Measurements from ENCODE around the gene MYO7A.

MYO7A gene

DNA sequence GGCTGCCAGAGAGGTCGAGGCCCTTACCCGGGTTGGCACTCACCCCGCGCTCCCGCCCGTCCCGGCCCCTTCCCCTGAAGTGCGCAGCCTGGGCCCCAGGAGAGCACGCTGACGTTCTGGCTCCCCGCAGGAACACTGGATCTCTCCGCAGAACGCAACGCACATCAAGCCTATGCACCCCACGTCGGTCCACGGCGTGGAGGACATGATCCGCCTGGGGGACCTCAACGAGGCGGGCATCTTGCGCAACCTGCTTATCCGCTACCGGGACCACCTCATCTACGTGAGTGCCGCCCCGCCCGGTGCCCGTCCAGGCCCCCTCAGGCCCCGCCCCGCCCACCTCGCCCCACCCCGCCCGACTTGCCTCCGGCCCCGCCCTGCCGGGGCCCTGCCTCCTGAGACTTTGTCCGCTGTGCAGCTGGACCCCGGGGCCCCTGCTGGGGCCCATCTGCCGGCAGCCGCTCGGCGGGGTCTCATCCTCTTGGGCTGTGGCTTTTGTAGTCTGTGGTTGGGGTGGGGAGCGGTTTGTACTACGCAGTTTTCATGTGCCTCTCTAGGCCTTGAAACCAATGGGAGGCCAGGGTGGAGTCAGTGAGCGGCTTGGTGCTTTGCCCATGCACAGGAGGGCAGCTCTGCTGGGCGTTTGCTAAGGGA is 19.7 kb downstream of the MYO7A start:
- DNase-seq = peak; percentile 10

DNA sequence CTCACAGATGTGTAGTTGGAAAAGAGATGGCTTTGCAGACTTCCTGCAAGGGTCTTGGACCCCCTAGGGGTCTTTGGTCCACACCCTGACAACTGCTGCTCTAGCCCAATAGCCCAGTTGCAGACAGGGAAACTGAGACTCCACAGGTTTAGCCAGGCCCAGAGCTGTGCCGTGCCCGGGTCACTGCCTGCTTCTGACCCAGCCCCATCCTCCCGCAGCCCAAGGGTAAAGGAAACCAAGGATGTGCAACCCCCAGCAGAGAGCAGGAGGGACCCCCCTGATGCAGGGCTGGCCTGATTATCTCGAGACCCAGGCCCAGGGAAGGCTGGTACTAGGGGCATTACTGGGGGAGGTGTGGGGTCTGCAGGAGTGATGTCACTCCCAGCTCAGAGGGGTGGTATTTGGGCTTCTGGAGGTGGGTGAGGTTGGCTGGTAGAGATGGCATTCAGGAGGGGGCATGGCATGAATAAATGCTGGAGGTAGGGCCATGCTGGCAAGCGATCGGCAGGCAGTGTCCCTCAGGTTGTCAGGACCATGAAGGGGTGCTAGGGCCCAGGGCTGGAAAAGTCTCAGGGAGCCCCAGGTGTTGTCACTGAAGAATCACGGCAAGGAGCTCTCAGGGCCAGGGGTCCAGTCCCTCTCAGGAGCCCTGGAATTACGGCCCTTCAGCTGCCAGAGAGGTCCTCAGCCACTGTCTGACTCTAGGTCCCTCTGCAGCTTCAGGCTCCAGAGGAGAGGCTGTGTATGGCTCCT is 21.1 kb downstream of the MYO7A start:
- no peak for DNase-seq

DNA sequence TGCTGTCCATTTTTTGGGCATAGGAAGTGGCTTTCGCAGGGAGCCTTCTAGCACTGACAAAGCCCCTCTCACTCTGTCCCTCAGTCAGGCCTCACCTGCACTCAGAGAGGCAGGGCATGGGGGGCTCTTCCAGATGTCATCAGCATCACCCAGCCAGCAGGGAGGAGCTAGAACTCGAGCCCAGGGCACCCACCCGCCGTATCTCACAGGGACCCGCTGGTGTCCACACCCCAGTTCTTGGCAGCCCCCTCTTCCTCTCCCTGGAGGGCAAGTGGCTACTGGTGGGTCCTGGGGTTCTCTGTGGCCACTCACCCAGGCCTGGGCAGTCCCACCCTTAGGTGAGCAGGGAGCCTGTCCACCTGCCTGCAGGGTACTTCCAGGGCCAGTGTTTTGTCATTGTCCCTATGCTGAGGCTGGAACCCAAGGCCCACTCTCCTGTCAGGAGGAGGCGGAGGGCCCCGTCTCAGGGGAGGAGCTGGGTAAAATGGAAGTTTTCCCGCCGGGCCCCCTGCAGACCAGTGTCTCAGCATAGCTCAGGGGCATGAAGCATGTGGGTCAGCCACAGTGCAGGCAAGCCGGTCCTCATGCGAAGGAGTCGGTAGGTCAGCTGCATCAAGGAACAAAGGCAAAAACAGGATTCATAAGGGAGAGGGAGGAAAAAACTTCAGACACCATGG is 21.8 kb downstream of the MYO7A start:
- DNase-seq = no peak

DNA sequence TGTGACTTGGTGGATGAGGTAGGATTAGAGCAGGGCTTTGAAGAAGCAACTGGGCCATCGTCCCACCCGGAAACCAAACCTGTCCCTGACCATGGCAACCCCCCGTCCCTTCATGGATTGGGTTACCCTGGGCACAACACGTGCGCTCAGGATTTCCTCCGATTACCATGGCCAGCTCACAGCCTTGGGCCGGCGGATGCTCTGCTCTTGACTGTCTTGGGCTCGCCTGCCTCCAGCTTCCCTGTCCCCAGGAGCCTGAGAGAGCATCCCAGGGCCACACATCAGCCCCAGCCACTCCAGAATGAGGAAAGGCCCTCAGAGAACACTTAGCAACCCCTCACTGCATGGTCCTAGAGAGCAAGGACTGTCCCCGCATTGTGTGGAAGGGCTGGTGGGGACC is 22.8 kb downstream of the MYO7A start:
- DNase-seq = no peak

DNA sequence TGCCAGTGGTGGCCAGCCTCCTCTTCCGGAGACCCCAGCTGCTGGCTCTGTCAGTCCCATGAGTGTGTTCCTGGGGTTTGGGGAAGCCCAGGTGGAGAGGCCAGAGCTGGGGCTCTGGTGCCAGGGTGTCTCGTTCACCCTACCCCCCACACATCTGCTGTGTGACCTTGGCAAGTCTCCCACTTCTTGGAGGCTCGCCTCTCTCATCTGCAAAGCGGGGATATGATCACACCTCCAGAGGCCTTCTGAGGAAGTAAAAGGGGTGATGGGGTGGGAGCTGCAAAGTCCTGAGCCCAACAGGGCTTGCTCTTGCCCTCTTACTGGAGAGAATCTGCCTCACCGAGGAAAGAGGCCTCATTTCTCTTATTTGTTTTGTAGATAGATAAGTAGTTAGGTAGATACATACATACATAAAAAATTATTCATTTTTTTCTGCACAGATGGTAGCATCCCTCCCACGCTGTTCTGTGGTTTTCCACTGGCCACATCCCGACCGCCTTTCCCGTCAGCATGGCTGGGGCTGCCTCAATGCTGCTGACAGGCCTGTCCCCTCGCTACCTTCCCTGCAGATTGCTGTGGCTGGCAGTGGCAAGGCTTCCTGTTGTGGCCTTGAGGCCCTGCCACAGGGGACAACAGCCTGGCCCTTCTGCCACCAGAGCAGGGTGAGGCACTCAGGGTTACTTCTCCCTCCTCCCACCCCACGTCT is 23.9 kb downstream of the MYO7A start:
- DNase-seq = peak; percentile 38

DNA sequence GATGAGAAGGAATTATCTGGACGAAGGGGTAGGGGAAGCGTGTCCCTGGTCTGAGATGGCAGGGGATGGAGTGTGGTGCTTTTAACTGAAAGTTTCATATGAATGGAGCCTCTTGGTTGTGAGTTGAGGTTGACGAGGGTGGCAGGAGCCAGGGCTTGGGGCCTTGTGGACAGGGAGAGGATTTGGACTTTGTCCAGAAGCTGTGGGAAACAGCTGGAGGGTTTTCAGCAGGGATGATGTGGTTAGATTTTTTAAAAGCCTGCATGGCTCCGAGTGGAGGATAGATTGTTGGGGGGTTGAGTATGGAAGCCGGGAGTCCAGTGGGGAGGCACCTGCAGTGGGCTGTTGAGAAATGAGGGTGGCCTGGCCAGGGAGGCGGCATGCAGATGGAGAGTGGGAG is 24.8 kb downstream of the MYO7A start:
- DNase-seq = no peak

DNA sequence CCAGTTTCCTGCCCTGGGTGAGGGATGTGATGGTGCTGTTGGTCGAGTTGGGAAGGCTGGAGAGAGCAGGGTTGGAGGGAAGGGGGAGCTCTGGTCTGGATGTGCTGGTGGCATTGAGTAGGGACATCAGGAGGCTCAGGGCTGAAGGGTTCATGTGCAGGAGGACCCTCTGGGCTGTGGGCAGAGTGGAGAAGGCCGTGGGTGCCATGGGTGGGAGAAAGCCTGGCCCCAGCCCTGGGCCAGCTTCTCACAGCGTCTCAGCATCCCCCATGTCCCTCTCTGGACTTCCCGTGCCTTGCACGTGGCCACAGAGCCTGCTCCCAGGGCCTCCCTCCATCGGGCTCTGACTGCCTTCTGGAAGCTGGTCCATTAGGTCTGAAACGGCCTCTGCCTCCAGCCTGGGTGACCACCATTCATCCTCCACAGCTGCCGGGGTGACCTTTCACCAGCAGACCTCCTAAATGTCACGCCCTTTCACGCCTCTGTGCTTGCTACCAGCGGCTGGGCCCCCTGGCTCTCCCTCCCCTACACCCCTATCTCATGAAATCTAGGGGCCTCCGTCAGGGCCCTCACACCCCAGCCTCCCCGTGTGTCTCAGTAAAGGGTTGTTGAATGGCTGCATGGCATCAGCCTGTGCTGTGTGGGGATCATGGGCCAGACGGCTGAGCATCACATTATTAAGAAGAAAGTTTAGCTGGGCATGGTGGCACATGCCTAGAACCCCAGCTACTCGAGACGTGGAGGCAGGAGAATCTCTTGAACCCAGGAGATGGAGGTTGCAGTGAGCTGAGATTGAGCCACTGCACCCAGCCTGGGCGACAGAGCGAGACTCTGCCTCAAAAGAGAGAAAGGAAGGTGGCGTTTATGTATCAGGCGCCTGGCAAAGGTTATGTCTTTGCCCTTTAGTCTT is 25.5 kb downstream of the MYO7A start:
- no peak for DNase-seq

DNA sequence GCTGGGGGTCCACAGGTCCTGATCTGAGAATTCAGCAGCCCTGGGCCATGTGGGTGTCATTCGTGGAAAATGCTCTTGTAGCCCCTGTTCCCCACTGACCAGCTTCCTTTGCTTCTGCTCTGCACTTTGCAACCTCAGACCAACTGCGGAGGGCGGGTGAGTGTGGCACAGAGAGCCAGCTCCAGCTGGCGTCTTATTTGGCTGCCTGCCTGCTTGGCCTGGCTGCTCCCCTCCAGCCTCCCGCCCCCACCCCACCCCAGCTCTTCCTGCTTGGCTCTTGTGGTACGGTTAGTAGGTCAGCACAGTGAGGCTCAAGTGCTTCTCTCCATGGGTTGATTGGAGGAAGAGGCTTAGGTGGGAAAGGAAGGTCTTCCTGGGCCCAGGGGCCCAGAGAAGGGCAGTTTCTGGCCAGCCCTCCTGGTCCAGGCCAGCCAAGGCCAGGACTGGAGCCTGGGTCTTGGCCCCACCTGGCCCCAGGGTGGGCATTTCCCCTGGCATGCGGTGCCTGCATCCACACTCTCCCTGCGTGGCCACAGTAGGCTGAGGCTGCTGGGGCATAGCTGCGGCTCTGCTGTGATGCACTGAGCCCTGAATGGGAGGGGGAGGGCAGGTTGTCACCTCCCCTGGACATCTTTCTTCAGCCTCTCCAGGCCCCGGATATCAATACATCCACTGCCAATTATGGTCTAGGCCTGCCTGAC is 26.5 kb downstream of the MYO7A start:
- DNase-seq = peak; percentile 70

DNA sequence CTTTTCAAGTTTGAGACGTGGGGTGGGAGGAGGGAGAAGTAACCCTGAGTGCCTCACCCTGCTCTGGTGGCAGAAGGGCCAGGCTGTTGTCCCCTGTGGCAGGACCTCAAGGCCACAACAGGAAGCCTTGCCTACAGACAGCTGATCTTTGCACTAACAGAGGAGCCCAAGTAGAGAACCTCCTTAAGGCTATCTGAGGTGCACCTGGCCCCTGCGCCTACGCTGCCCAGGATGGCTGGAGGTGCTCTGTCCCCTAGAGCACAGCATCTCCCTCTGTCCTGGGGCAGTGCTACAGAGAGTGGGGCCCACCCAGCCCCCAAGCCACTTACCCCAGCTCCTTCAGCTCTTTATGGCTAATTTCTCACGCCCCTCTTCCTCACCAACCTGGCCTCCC is 27.0 kb downstream of the MYO7A start:
- no peak for DNase-seq

DNA sequence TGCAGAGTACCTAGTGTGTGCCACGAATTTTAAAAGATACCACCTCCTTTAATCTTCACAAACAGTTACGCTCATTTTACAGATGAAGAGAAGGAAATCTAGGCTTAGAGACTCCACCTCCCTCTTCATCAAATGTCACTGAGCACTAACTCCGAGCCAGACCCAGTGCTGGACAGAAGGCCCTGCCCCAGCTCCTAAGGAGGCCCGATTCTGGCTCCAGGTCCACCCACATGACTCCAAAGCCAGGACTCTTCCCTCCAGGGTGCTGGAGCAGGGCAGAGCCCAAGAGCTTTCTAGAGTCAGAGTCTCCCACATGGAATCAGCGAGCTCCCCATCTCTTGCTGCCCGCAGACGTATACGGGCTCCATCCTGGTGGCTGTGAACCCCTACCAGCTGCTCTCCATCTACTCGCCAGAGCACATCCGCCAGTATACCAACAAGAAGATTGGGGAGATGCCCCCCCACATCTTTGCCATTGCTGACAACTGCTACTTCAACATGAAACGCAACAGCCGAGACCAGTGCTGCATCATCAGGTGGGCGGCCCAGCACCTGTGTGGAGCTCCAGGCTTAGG is 27.6 kb downstream of the MYO7A start:
- no peak for DNase-seq

DNA sequence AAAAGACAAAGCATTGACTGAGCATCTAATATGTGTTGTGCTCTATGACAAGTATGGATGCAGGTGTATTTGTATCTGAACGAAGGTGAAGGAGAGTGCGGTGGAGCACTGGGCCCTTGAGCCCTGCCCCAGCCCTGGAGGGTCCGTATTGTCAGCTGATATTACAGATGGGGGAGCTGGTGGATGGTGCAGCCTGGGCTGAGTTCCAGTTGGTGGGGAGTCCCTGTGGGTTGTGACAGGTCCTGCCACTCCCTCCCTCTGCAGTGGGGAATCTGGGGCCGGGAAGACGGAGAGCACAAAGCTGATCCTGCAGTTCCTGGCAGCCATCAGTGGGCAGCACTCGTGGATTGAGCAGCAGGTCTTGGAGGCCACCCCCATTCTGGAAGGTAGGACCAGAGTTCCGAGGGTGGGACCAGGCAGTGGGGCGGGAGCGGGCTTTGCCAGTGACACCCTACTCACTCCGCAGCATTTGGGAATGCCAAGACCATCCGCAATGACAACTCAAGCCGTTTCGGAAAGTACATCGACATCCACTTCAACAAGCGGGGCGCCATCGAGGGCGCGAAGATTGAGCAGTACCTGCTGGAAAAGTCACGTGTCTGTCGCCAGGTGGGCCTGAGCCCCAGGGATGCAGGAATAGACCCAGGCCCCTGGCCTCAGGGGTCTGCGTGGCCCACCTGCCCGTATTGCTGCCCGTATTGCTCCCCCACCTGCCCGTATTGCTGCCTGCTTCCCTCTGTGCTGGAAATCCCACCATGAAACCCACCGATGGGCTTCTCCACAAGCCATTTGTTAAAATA is 28.6 kb downstream of the MYO7A start:
- no peak for DNase-seq

DNA sequence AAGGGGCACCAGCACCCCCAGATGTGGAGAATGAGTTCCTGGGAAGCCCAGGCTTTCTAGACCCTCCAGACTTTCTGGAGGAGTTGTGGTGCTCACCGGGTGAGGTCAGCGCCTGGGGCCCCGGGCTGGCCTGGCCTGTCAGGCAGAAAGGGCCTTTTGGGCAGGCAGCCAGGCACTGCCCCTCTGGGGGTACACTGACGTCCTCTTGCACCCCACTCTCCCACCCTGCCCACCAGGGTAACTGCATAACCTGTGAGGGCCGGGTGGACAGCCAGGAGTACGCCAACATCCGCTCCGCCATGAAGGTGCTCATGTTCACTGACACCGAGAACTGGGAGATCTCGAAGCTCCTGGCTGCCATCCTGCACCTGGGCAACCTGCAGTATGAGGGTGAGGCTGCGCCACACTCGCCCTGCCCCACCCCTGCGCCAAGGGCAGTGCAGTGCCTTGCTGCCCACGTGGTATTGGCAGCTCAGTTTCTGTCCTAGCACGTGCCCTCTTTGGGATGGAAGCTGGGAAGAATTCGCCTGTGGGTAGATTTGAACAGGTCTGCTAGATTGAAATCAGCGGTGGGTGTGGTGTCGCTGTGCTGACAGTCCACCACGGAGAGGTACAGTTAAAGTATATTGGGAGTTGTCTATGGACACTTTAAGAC is 30.1 kb downstream of the MYO7A start:
- DNase-seq = no peak

DNA sequence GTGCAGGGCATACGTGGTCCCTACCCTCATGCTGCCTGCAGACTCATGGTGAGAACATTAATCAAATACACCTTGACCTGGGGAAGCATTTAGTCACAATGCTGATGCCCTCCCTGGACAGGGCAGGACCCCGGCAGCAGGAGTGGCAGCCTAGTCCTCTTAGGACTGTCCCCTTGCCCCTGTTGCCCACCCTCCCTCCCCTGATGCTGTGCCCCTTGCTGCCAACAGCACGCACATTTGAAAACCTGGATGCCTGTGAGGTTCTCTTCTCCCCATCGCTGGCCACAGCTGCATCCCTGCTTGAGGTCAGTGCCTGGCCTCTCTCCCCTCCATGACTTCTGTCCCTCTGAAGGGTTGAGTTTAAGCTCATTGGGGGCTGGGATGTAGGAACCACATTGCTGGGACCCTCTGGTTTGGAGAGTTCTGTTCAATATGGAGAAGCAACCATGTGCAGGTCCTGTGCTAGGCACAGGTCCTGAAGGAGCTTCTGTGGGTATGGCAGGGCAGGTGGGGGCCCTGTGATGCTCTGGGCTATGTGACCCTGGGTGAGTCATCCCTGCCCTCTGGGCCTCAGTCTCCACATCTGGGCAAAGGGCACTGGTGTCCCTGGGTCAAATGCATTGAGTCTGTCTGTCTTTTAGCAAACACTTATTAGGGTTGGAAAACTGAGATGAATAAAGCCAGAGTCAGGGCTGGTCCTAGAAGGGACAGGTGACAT is 31.3 kb downstream of the MYO7A start:
- no peak for DNase-seq

DNA sequence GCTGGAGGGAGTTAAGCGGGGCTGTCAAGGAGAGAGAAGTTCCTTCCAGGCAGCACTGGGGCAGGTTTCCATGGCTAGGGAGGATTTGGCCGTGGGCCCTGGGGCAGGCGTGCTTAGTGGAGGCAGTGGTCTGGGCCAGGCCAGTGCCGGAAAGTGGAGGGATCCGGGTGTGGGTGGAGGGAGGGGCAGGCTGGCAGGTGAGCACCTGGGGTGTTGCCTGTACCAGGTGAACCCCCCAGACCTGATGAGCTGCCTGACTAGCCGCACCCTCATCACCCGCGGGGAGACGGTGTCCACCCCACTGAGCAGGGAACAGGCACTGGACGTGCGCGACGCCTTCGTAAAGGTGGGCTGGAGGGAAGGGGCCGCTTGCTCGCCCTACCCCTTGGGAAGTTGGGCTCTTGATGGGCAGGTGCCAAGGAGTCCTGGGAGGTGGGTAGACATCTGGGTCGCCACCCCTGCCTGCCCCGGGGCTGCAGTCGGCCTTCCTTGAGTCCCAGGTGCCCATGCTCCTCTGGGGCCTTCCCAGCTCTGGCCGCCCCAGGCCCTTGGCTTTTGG is 32.0 kb downstream of the MYO7A start:
- no peak for DNase-seq

DNA sequence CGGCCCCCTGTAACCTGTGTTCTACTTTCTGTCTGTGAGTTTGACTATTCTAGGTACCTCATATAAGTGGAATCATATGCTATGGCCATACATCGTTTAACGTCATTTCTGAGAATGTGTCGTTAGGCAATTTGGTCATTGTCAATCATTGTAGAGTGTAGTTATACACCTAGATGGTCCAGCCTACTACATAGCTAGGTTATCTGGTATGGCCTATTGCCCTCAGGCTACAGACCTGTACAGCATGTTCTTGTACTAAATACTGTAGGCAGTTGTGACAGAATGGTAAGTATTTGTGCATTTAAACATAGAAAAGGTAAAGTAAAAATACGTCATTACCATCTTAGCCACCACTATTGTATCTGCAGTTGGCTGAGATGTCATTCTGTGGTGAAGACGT is 35.2 kb downstream of the MYO7A start:
- DNase-seq = no peak

DNA sequence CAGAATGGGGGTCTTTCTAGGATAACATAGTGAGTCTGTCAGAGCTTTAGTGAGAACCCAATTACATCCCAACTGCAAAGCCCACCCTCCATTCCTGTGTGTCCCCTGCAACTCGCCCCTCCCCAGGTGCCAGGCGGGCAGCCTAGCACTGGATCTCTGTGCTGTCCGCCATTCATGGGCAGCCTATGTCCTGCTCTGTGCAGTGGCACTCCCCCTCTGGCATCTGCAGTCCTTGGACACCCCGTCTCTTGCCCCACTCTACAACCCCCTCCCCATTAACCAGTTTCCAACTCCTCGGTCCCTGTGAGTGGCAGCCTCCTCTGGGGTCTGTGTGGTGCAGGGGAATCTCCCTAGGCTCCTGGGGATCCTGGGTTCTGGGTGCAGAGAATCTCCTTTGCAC is 37.0 kb downstream of the MYO7A start:
- no peak for DNase-seq

DNA sequence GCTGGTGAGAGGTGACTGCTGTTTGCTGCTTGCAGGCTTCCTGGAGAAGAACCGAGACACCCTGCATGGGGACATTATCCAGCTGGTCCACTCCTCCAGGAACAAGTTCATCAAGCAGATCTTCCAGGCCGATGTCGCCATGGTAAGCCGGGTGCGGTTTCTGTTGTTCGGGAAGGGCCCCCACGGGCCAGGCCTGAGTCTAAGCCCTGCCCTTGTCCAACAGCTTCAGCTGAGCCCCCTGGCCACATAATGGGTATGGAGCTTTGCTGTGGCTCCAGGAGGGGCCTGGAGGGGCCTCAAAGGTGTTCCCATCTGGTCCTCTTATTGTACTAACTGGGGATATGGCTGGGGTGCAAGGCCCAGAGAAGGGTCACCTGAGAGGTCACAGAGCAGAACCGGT is 38.0 kb downstream of the MYO7A start:
- DNase-seq = no peak

DNA sequence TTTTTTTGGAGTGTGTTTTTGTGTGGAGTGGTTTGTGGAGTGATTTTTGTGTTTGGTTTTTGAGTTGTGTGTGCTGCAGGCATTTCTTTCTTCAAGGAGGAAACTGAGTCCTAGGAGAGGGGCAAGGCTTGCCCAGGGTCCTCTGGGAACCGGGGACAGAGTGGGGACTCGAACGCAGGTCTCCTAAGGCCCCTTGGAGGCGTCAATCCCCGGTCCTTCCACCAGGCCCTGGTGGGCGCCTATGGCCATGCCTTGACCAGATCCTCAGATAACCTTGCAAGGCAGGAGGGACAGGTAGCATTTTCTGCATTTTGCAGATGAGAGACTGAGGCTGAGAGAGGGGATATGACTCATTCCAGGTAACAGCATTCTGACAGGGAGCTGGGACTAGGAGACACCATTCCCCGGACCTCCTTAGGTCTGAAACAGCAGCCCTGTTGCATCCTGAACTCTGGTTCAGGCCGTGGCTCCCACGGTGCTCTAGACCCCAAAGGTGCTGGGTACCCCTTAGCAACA is 39.1 kb downstream of the MYO7A start:
- DNase-seq = no peak

DNA sequence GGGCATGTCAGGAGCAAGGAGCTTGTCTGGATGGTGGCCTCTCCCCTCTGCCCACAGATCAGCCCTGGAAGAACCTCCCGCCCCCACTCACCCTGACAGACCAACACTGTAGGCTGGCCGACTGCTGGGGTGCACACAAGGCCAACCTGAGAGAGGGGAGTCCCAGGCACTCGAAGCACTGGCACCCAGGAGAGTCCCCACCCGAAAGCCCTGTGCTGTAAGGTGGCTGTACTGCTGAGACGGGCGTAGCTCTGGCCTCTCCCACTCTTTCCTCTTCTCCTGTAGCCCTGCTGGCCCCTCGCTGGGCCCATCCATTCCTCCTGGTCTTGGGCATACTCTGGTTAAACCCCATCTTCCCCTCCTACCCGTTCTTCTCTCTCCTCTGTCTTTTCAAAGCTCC is 39.7 kb downstream of the MYO7A start:
- DNase-seq = no peak
